ENCODE data around the gene DCHS1.

DCHS1 gene

GRCh38 chr11:6625832-6626420, 29.7 kb downstream of the DCHS1 start:
- DNase-seq: no peak

GRCh38 chr11:6625156-6625831, 30.3 kb downstream of the DCHS1 start:
- no peak for DNase-seq

GRCh38 chr11:6623391-6624363, 31.9 kb downstream of the DCHS1 start:
- DNase-seq: no peak

- no peak for DNase-seq
Measured at GRCh38 chr11:6622261-6623171, 33.1 kb downstream of the DCHS1 start.

- DNase-seq: no peak
Measured at GRCh38 chr11:6621711-6622211, 33.8 kb downstream of the DCHS1 start.

GRCh38 chr11:6620636-6621035, 35.0 kb downstream of the DCHS1 start:
- no peak for DNase-seq

GRCh38 chr11:6619004-6619745, 36.4 kb downstream of the DCHS1 start, which contains the start of gene TPP1:
Gene TPP1, minus strand, starts transcription at chr11:6619422. Its CDS starts 22 bp downstream, at chr11:6619400.
- peak; percentile 97 for DNase-seq

- peak; percentile 92 for DNase-seq
Measured at GRCh38 chr11:6618117-6619003, 37.2 kb downstream of the DCHS1 start.

- DNase-seq: no peak
Measured at GRCh38 chr11:6617315-6617781, 38.3 kb downstream of the DCHS1 start.

GRCh38 chr11:6616596-6617250, 38.9 kb downstream of the DCHS1 start:
- no peak for DNase-seq

GRCh38 chr11:6615882-6616585, 39.6 kb downstream of the DCHS1 start:
- DNase-seq: no peak

GRCh38 chr11:6615046-6615445, 40.6 kb downstream of the DCHS1 start:
- no peak for DNase-seq

- DNase-seq: no peak
Measured at GRCh38 chr11:6614446-6614845, 41.2 kb downstream of the DCHS1 start.

- no peak for DNase-seq
Measured at GRCh38 chr11:6613496-6613895, 42.1 kb downstream of the DCHS1 start.

- peak; percentile 99 for DNase-seq
Measured at GRCh38 chr11:6612213-6613041, 43.2 kb downstream of the DCHS1 start, which contains the start of gene TAF10. Gene TAF10, minus strand, starts transcription at chr11:6612216. Its CDS starts 27 bp downstream, at chr11:6612189.

- no peak for DNase-seq
Measured at GRCh38 chr11:6611963-6612212, 43.7 kb downstream of the DCHS1 start.

- peak; percentile 46 for DNase-seq
Measured at GRCh38 chr11:6611092-6611962, 44.3 kb downstream of the DCHS1 start.
